Measurements from ENCODE around the gene TEAD4. TPM values are rescaled to one million over a fixed set of nuclear protein-coding genes. Genes with fewer than 3 reads are reported as not detected.
A peak's percentile ranks its signal among the peaks of the same experiment; 100 is the strongest.

Gene TEAD4
- total RNA-seq, 1 donor from 2014 or later: 120 TPM

DNA sequence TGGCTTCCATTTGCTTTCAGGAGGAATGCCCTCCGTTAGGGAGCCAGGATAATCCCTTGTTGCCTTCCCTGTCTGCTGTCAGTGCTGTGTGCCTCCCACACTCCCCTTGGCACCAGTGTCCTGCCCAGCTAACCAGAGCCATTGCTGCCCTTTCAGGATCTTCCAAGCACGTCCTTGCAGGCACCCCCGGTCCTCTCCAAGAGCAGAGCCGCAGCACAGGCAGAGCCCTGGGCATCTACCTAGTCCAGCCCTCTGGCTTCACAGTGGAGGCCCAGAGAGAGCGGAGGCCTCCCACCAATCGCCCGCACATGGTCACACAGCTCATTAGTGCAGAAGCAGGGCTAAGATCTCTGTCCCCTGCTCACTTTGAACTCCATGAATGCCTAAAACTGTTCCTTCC, 79.0 kb downstream of the TEAD4 start:
- H3K9me3 Mint-ChIP-seq (ENCODE audit: unreplicated experiment): no peaks in the 10 kb centered on the region
- peaks cover 64% of the 10 kb centered on the region for H3K36me3 Mint-ChIP-seq (ENCODE audit: low read depth, unreplicated experiment)
- peaks cover 17% of the 10 kb centered on the region for H3K27me3 Mint-ChIP-seq (ENCODE audit: unreplicated experiment)
- no peak for DNase-seq (ENCODE audit: low spot score)
- TF ChIP-seq, protein P1, sequence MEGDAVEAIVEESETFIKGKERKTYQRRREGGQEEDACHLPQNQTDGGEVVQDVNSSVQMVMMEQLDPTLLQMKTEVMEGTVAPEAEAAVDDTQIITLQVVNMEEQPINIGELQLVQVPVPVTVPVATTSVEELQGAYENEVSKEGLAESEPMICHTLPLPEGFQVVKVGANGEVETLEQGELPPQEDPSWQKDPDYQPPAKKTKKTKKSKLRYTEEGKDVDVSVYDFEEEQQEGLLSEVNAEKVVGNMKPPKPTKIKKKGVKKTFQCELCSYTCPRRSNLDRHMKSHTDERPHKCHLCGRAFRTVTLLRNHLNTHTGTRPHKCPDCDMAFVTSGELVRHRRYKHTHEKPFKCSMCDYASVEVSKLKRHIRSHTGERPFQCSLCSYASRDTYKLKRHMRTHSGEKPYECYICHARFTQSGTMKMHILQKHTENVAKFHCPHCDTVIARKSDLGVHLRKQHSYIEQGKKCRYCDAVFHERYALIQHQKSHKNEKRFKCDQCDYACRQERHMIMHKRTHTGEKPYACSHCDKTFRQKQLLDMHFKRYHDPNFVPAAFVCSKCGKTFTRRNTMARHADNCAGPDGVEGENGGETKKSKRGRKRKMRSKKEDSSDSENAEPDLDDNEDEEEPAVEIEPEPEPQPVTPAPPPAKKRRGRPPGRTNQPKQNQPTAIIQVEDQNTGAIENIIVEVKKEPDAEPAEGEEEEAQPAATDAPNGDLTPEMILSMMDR (IDR thresholded peaks at IDR 0.05; ENCODE audit: unreplicated experiment): no peak
- peak overlapping the region; percentile 57 for H3K27ac Mint-ChIP-seq (ENCODE audit: unreplicated experiment)
- H3K4me3 Mint-ChIP-seq (ENCODE audit: unreplicated experiment): peak overlapping the region; percentile 67
- H3K4me1 Mint-ChIP-seq (ENCODE audit: unreplicated experiment): peaks cover 48% of the 10 kb centered on the region

DNA sequence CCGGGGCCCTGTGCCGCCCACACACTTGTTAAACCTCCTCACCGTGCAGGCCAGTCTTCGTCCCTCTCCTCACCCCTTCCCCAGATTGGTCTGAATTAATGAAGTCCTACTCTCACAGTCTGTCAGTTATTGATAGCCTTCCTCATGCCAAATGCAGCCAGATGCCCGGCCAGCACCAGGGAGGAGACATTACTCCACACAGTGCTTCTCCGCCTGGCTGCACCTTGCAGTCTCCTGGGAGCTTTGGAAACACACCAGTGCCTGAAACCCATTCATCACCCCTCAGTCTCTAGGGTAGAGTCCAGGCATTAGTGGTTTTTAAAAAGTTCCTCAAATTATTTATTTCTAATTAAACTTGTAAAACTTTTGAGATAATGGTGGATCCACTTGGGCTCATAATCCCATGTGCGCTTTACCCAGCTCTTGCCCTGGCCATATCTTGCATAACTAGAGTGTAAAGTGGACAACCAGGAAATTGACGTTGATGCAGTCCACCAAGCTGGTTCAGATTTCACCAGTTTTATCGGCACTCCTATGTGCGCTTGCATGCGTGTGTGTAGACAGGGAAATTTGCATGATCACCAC, 79.8 kb downstream of the TEAD4 start:
- TF ChIP-seq, protein P1 (IDR thresholded peaks at IDR 0.05; ENCODE audit: unreplicated experiment): no peak
- Mint-ChIP-seq H3K9me3 (ENCODE audit: unreplicated experiment) (no peaks in the 10 kb centered on the region), H3K4me3 (ENCODE audit: unreplicated experiment) (peak overlapping the region; percentile 75), H3K27ac (ENCODE audit: unreplicated experiment) (peak overlapping the region; percentile 53), H3K4me1 (ENCODE audit: unreplicated experiment) (peaks cover 48% of the 10 kb centered on the region), H3K27me3 (ENCODE audit: unreplicated experiment) (peaks cover 15% of the 10 kb centered on the region), H3K36me3 (ENCODE audit: low read depth, unreplicated experiment) (peaks cover 62% of the 10 kb centered on the region)
- no peak for DNase-seq (ENCODE audit: low spot score)

DNA sequence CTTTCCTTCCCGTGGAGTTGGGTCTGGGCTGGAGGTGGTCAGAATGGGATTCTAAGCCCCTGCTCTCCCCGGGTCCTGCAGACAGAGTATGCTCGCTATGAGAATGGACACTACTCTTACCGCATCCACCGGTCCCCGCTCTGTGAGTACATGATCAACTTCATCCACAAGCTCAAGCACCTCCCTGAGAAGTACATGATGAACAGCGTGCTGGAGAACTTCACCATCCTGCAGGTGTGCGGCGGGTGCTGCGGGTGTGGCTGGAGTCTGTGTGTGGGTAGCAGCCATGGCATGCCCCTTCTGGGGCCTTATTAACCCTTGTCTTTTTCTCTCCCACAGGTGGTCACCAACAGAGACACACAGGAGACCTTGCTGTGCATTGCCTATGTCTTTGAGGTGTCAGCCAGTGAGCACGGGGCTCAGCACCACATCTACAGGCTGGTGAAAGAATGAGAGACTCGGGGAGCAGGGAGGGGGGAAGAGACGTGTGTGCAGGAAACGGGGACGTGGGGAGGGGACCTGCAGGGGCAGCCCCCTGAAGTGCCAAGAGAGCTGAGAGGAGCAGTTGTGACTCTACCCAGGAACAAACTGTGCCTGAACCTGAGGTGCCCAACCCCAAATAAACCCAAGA, 80.9 kb downstream of the TEAD4 start:
- Mint-ChIP-seq H3K36me3 (ENCODE audit: low read depth, unreplicated experiment) (peaks cover 60% of the 10 kb centered on the region), H3K9me3 (ENCODE audit: unreplicated experiment) (no peaks in the 10 kb centered on the region), H3K27me3 (ENCODE audit: unreplicated experiment) (peaks cover 19% of the 10 kb centered on the region), H3K4me1 (ENCODE audit: unreplicated experiment) (peaks cover 44% of the 10 kb centered on the region), H3K4me3 (ENCODE audit: unreplicated experiment) (peak overlapping the region; percentile 15), H3K27ac (ENCODE audit: unreplicated experiment) (no peak overlapping the region)
- TF ChIP-seq, protein P1 (IDR thresholded peaks at IDR 0.05; ENCODE audit: unreplicated experiment): no peak
- DNase-seq (ENCODE audit: low spot score): no peak

DNA sequence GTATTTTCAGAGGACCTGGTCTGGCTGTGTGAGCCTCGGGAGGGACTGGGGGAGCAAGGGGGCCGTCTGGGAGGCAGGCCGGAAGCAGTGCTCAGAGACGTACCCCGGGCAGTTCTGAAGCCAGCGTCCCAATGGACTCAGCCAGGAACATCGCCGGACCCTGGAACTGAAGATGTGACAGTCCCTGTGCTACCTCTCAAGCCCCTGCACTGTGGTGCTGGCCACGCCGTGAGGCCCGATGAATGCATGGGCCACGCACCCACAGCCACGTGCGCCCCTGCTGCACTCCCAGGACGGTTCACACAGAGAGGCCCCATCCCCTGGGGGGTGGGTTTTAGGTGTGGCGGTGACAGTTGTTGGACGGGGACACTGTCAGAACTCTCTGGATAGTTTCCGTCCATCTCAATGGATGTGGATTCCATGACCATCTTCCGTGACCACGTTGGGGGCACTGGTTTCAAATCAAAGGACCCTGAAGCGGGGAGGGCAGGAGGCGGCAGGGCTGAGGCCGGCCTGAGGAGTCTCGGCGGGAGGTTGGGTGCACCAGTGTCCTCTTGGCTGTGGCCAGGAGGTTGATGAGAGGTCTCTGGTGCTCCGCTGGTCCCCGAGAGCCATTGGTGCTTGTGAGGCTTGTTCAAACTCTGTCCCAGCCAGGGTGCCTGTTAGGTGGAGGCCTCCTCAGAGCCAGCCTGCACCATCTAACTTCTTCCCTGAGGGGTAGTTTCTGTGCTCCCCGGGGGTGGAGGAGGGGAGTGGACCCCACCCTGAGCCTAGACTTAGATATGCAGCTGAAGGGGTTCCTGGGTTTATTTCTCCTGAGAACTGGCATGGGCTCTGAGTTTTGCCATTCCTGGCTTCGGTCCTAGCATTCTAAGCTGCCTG, 81.7 kb downstream of the TEAD4 start:
- H3K4me3 Mint-ChIP-seq (ENCODE audit: unreplicated experiment): no peak overlapping the region
- H3K27ac Mint-ChIP-seq (ENCODE audit: unreplicated experiment): no peak overlapping the region
- TF ChIP-seq, protein P1 (IDR thresholded peaks at IDR 0.05; ENCODE audit: unreplicated experiment): no peak
- H3K36me3 Mint-ChIP-seq (ENCODE audit: low read depth, unreplicated experiment): peaks cover 62% of the 10 kb centered on the region
- peaks cover 39% of the 10 kb centered on the region for H3K4me1 Mint-ChIP-seq (ENCODE audit: unreplicated experiment)
- no peaks in the 10 kb centered on the region for H3K9me3 Mint-ChIP-seq (ENCODE audit: unreplicated experiment)
- no peak for DNase-seq (ENCODE audit: low spot score)
- H3K27me3 Mint-ChIP-seq (ENCODE audit: unreplicated experiment): peaks cover 20% of the 10 kb centered on the region
